Breast epithelium (tissue), 4 donors: Measurements from ENCODE around the gene KSR2. TPM values are rescaled to one million over a fixed set of nuclear protein-coding genes. Genes with fewer than 3 reads are reported as not detected.

Experiments used
- DNase-seq, 2 donors: peaks; one replicate each; pipeline ENCODE4 v3.0.0-alpha.2; 2019; ENCODE audit warnings: low spot score in 2 of 2
- H3K27ac ChIP-seq, 2 donors: fragments of 200-600 bp; sonication (generic) in 1 of 2; one replicate each; pipeline ENCODE4 v1.5.1; 2016 to 2019; ENCODE audit warnings: mild to moderate bottlenecking in 1 of 2
- H3K27me3 ChIP-seq, 2 donors: fragments of 200-600 bp; sonication (generic) in 1 of 2; one replicate each; pipeline versions ENCODE4 v1.5.1 to v1.6.0; 2017 to 2019; ENCODE audit warnings: control low read depth in 1 of 2, mild to moderate bottlenecking in 1 of 2
- H3K36me3 ChIP-seq: fragments of 200-600 bp; one replicate; pipeline ENCODE4 v1.5.1; 2019
- H3K4me1 ChIP-seq, 2 donors: fragments of 200-600 bp; sonication (generic); one replicate each; pipeline ENCODE4 v1.5.1; 2016 to 2019; ENCODE audit warnings: control low read depth in 1 of 2
- H3K4me3 ChIP-seq, 3 donors: fragments of 200-600 bp; sonication (generic); 1 replicate in 2 of 3; 2 replicates in 1 of 3; pipeline ENCODE4 v1.5.1; 2016 to 2019; ENCODE audit warnings: mild to moderate bottlenecking in 3 of 3, moderate library complexity in 2 of 3
- H3K9me3 ChIP-seq, 2 donors: fragments of 200-600 bp; sonication (generic) in 1 of 2; one replicate each; pipeline ENCODE4 v1.5.1; 2016 to 2019; ENCODE audit warnings: control low read depth in 1 of 2
- POLR2A ChIP-seq: fragments of 450-650 bp; IDR thresholded peaks from one replicate; pipeline ENCODE4 v1.6.1; 2016; ENCODE audit warnings: antibody characterized with exemption, mild to moderate bottlenecking, moderate library complexity
- POLR2AphosphoS5 ChIP-seq, 3 donors: sonication (generic); formaldehyde crosslinking; IDR thresholded peaks; one replicate each; pipeline ENCODE4 v1.6.1; 2017; ENCODE audit warnings: antibody characterized with exemption in 3 of 3
- intact Hi-C: fragments of 100-400 bp; cut with DNase I; formaldehyde crosslinking; loops from one replicate; pipeline ENCODE4 v1.15.1; 2023; ENCODE audit warnings: low total_unique reads
- total RNA-seq, 3 donors: library from RNA; depleted of rRNA; stranded (reverse); fragments of >200 nt; gene quantifications; one replicate each; pipeline ENCODE4 v1.1.0, GENCODE V29; 2016
- TF ChIP-seq, protein P1 (sequence below), 3 donors: fragments of 450-650 bp; IDR thresholded peaks; one replicate each; pipeline ENCODE4 v1.5.1; 2016 to 2017; ENCODE audit warnings: antibody characterized with exemption in 3 of 3, mild to moderate bottlenecking in 3 of 3, moderate library complexity in 3 of 3

KSR2 gene
- total RNA-seq, 3 donors from 2014 or later = under 0.01 to 1.9 (median 0.33) TPM

DNA sequence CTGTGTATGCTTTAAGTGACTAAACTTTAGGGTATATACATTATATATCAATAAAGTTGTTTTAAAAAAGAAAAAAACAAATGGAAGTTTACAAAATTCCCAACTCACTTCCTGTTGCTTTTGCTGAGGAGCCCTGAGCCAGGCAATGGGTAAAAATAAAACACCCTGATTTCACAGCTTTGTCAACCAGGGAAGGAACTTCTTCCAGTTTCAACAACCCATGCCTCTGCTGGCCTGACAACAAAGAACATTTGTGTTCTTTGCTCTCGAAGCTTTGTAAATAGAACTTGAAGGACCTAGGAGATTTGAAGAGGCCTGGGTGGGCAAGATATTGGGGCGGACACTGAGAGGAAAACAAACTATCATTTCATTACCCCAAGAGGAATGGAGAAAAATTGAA lies 466.2 kb downstream of the KSR2 start:
- H3K36me3 ChIP-seq = no peaks in the 10 kb centered on the region
- H3K27ac ChIP-seq = no peak overlapping the region
- H3K4me3 ChIP-seq = no peak overlapping the region
- DNase-seq = no peak
- intact Hi-C loops = no loop called here
- no peaks in the 10 kb centered on the region for H3K27me3 ChIP-seq
- no peaks in the 10 kb centered on the region for H3K9me3 ChIP-seq
- no peaks in the 10 kb centered on the region for H3K4me1 ChIP-seq
- TF ChIP-seq, protein P1, sequence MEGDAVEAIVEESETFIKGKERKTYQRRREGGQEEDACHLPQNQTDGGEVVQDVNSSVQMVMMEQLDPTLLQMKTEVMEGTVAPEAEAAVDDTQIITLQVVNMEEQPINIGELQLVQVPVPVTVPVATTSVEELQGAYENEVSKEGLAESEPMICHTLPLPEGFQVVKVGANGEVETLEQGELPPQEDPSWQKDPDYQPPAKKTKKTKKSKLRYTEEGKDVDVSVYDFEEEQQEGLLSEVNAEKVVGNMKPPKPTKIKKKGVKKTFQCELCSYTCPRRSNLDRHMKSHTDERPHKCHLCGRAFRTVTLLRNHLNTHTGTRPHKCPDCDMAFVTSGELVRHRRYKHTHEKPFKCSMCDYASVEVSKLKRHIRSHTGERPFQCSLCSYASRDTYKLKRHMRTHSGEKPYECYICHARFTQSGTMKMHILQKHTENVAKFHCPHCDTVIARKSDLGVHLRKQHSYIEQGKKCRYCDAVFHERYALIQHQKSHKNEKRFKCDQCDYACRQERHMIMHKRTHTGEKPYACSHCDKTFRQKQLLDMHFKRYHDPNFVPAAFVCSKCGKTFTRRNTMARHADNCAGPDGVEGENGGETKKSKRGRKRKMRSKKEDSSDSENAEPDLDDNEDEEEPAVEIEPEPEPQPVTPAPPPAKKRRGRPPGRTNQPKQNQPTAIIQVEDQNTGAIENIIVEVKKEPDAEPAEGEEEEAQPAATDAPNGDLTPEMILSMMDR (IDR thresholded peaks at IDR 0.05) = no peak
- TF ChIP-seq POLR2A (no peak), POLR2AphosphoS5 (IDR thresholded peaks at IDR 0.05) (no peak)

DNA sequence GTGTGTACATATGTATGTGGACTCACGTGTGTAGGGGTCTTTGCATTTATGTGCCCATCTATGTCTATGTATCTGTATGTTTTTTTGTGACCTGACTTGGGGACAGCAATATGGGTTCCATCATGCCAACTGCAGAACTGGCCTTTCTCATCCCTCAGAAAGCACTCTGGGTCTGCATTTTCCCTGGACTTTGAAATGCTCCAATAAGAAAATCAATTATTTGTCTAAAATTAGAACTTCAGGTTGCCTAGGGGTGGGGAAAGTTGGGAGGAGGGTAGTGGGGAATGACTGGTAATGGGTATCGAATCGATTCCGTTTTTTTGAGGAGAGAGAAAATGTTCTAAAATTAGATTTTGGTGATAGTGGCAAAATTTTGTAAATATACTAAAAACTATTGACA lies 466.6 kb downstream of the KSR2 start:
- intact Hi-C loops = no loop called here
- Histone ChIP-seq H3K9me3 (no peaks in the 10 kb centered on the region), H3K27ac (no peak overlapping the region), H3K4me3 (no peak overlapping the region), H3K27me3 (no peaks in the 10 kb centered on the region), H3K36me3 (no peaks in the 10 kb centered on the region), H3K4me1 (no peaks in the 10 kb centered on the region)
- no peak for TF ChIP-seq POLR2AphosphoS5 (IDR thresholded peaks at IDR 0.05)
- TF ChIP-seq, protein P1 (IDR thresholded peaks at IDR 0.05) = no peak
- TF ChIP-seq POLR2A = no peak
- no peak for DNase-seq

- Histone ChIP-seq H3K27me3 (no peaks in the 10 kb centered on the region), H3K36me3 (no peaks in the 10 kb centered on the region), H3K27ac (no peak overlapping the region), H3K4me1 (no peaks in the 10 kb centered on the region), H3K4me3 (no peak overlapping the region), H3K9me3 (no peaks in the 10 kb centered on the region)
- DNase-seq = no peak
- intact Hi-C loops = no loop called here
- TF ChIP-seq, protein P1 (IDR thresholded peaks at IDR 0.05) = no peak
- TF ChIP-seq POLR2A (no peak), POLR2AphosphoS5 (IDR thresholded peaks at IDR 0.05) (no peak)
Observed at GRCh38 chr12:117501076-117501869, 467.5 kb downstream of the KSR2 start.

DNA sequence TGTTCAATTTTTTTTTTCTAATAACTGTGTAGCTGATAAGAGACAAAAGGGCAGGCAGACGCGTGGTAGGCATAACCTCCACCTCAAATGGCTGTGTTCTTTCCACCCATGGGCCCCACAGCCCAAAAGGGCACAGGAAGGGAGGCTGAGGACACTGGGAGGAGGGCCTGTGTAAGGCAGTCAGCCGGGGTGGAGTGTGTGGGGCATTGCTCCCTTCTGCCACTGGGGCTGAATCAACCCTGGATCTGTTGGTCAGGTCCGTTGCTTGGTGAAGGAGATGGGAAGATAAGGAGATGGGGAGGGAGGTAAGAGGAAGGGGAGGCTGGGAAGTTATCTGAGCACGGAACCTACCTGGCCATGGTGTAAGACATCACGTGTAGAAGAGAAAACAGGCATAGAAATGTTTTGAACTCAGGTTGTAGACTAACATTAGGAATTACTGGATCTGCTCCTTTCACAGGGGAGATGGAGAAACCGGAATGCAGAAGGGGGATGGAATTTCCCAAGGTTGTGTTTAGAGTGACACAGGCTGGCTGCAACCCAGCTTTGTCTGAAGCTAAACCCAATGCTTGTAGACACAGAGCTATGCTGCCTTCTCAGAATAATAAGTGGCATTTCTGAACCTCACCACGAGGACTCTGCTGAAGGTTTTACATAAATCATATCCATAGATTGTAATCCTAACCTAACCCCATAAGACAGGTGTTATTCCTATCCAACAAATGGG lies 468.9 kb downstream of the KSR2 start:
- no peak overlapping the region for H3K4me3 ChIP-seq
- TF ChIP-seq POLR2A = no peak
- TF ChIP-seq, protein P1 (IDR thresholded peaks at IDR 0.05) = no peak
- TF ChIP-seq POLR2AphosphoS5 (IDR thresholded peaks at IDR 0.05) = no peak
- intact Hi-C loops = no loop called here
- no peak overlapping the region for H3K27ac ChIP-seq
- no peaks in the 10 kb centered on the region for H3K36me3 ChIP-seq
- no peak for DNase-seq
- H3K4me1 ChIP-seq = no peaks in the 10 kb centered on the region
- no peaks in the 10 kb centered on the region for H3K9me3 ChIP-seq
- H3K27me3 ChIP-seq = no peaks in the 10 kb centered on the region

DNA sequence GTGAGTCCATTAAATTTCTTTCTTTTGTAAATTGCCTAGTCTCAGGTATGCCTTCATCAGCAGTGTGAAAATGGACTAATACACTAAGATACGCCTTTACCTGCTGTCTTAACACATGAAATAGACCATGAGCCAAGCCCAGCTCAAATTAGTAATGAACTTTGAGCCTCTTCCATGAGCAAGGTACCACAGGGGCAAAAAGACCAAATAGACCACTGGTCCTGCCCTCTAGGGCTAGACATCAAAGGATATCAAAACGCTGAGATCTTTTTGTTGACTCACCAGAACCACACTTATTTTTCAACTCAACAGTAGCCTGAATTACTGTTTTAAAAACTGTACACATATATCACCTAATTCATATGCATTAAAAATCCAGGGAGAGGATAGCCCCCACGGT lies 469.9 kb downstream of the KSR2 start:
- Histone ChIP-seq H3K9me3 (no peaks in the 10 kb centered on the region), H3K27ac (no peak overlapping the region), H3K27me3 (no peaks in the 10 kb centered on the region), H3K36me3 (no peaks in the 10 kb centered on the region), H3K4me3 (no peak overlapping the region), H3K4me1 (no peaks in the 10 kb centered on the region)
- no peak for TF ChIP-seq POLR2A
- no peak for DNase-seq
- intact Hi-C loops = no loop called here
